ENCODE data around the gene CLDN22.

Gene CLDN22

DNA sequence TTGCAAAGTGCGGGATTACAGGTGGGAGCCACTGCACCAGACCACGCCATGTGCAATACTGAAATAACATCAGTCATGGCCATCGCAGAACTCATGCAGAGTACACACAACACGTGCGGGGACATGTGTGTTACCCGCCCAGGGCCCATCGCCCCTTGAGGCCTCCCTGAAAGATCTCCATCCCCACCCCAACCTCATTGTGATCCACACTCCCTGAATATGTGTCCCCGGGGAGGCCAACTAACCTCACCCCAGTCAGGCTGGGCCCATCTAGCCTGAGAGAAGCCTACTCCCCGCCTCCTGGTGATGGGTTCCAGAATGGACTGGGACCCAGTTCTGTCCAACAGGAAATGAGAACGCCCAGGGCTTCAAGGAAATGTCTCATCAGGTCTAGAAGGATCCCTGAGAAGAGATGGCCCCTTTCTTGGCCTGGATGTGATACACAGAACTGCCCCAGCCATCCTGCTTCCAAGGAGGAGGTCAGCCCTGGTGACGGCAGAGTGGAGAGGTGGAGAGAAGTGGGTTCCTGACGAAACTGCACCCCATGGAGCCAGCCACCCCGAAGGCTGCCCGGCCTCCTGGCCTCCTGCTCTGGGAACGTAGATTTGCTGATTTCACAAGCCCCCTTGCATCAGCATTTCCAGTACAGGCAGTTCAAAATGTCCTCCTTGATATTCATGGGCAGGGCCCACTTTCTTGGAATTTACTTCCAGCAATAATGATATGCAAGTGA is 24.6 kb upstream of the CLDN22 start:
- Histone ChIP-seq H3K9ac (ENCODE audit: low read length) (no peak overlapping the region), H3K4me3 (ENCODE audit: low read depth in 1 of 2, low read length in 2 of 2) (no peak overlapping the region), H3K4me1 (ENCODE audit: insufficient read depth, low read length) (no peaks in the 10 kb centered on the region), H3K9me3 (ENCODE audit: low read length) (no peaks in the 10 kb centered on the region), H3K27me3 (ENCODE audit: control insufficient read depth in 1 of 2, insufficient read depth in 2 of 2, low read length in 2 of 2) (peaks cover 0 to 12% of the 10 kb centered on the region in 2 donors), H3K27ac (ENCODE audit: low read depth, low read length) (no peak overlapping the region), H3K36me3 (ENCODE audit: insufficient read depth, low read length) (no peaks in the 10 kb centered on the region)

DNA sequence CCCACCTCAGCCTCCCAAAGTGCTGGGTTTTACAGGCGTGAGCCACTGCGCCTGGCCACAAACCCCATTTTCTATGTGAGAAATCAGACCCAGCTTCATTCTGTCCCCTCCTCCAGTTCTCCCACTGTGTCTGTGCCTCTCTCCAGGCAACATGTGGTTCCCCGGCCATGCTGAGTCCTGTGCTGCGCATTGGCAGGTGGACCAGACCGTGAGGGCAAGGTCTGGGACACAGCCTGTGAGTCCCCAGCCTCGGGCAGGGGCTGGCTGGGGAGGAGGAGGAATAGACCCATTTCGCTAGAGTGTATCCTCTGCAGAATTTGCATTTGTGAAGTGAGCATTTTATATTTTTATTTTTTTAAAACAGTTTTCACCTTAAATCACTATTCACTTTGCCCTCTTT is 23.7 kb upstream of the CLDN22 start:
- Histone ChIP-seq H3K27me3 (ENCODE audit: control insufficient read depth in 1 of 2, insufficient read depth in 2 of 2, low read length in 2 of 2) (peaks cover 0 to 12% of the 10 kb centered on the region in 2 donors), H3K4me1 (ENCODE audit: insufficient read depth, low read length) (no peaks in the 10 kb centered on the region), H3K9me3 (ENCODE audit: low read length) (no peaks in the 10 kb centered on the region), H3K4me3 (ENCODE audit: low read depth in 1 of 2, low read length in 2 of 2) (no peak overlapping the region), H3K9ac (ENCODE audit: low read length) (no peak overlapping the region), H3K27ac (ENCODE audit: low read depth, low read length) (no peak overlapping the region), H3K36me3 (ENCODE audit: insufficient read depth, low read length) (no peaks in the 10 kb centered on the region)

DNA sequence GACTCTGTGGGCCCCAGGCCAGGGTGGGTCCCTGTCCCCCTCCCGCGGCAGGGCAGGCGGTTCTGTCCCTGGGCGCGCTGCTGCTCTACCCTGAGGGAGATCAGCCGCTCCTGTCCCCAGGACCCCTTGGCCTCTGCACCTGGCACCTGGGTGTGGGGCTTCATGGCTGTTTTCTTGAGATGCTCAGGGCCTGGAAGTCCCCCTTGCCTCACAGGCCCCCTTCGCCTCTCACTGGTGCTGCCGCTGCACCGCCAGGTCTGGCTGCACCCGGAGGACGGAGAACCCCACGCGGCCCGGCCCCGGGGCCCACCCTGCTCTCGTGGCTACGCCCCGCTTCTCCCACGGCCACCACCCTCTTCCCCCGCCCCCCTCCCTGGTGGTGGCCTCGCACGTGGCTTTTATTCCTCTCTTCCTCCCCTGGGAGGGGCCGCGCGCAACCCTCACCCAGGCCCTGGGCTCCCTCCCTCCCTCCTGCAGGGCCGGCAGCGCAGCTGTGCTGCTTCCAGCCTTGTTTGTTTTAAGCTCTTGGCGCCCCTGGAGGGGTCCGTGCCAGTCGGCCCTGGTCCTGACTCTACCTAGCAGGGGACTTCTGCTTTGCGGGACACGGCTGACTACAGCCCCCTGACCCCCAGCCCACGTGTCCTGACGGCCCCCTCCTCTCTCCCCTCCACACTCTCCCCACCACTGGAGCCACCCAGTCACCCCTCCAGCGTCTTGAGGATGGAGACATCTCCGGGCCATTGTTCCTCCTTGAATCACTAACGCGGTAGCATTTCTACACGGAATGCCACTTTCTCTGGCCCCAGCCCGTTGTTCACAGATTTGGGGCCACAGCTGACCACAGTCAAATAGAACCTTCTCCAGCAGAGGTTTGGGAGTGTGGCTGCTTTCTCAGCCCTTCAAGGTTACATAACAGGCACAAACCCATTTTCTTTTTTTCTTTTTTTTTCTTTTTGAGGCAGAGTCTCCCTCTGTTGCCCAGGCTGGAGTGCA is 22.8 kb upstream of the CLDN22 start:
- Histone ChIP-seq H3K36me3 (ENCODE audit: insufficient read depth, low read length) (no peaks in the 10 kb centered on the region), H3K9me3 (ENCODE audit: low read length) (no peaks in the 10 kb centered on the region), H3K27ac (ENCODE audit: low read depth, low read length) (no peak overlapping the region), H3K4me1 (ENCODE audit: insufficient read depth, low read length) (no peaks in the 10 kb centered on the region), H3K27me3 (ENCODE audit: control insufficient read depth in 1 of 2, insufficient read depth in 2 of 2, low read length in 2 of 2) (peaks cover 0 to 12% of the 10 kb centered on the region in 2 donors), H3K9ac (ENCODE audit: low read length) (no peak overlapping the region), H3K4me3 (ENCODE audit: low read depth in 1 of 2, low read length in 2 of 2) (peak overlapping the region in 1 of 2 donors; percentile 27)

DNA sequence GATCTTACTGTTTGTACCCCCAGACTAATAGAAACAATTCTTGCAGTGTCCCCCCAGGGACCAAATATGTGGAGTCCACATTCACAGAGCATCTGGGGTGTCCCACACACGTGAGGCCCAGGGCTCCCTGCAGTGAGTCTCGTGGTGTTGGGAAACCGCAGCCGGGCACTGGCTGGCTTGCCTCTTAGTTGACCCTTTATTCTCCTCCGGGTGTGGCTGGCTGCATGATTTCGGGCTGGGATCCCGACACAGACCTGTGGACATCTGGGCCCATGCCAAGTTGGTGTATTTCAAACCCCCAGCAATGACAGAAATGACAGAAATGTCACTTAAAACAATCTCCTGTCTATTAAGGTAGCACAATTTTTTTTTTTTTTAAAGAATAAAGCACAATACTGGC is 17.8 kb upstream of the CLDN22 start:
- Histone ChIP-seq H3K27me3 (ENCODE audit: control insufficient read depth in 1 of 2, insufficient read depth in 2 of 2, low read length in 2 of 2) (peaks cover 0 to 4% of the 10 kb centered on the region in 2 donors), H3K4me1 (ENCODE audit: insufficient read depth, low read length) (no peaks in the 10 kb centered on the region), H3K9ac (ENCODE audit: low read length) (no peak overlapping the region), H3K9me3 (ENCODE audit: low read length) (no peaks in the 10 kb centered on the region), H3K4me3 (ENCODE audit: low read depth in 1 of 2, low read length in 2 of 2) (no peak overlapping the region), H3K36me3 (ENCODE audit: insufficient read depth, low read length) (no peaks in the 10 kb centered on the region), H3K27ac (ENCODE audit: low read depth, low read length) (no peak overlapping the region)

DNA sequence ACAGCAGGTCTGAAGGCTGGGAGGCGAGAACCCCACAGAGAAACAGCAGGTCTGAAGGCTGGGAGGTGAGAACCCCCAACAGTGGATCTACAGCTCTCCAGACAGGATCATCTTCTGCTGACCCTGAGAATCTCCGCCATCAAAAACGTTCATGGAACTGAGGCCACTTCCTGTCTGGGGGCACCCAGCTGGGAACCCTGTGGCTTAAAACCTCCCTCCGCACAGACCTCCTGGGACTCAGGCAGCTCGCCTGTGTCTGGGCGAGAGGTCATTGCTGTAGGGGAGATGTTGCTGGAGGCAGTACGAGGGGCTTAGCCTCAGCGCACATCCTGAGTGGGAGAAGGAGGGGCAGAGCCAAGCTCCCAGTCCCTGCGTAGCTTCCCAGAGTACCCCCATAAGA is 17.3 kb upstream of the CLDN22 start:
- H3K9me3 ChIP-seq (ENCODE audit: low read length), result no peaks in the 10 kb centered on the region
- H3K4me1 ChIP-seq (ENCODE audit: insufficient read depth, low read length), result no peaks in the 10 kb centered on the region
- no peaks in the 10 kb centered on the region for H3K27me3 ChIP-seq (ENCODE audit: control insufficient read depth in 1 of 2, insufficient read depth in 2 of 2, low read length in 2 of 2)
- no peaks in the 10 kb centered on the region for H3K36me3 ChIP-seq (ENCODE audit: insufficient read depth, low read length)
- H3K27ac ChIP-seq (ENCODE audit: low read depth, low read length), result no peak overlapping the region
- no peak overlapping the region for H3K4me3 ChIP-seq (ENCODE audit: low read depth in 1 of 2, low read length in 2 of 2)
- no peak overlapping the region for H3K9ac ChIP-seq (ENCODE audit: low read length)

DNA sequence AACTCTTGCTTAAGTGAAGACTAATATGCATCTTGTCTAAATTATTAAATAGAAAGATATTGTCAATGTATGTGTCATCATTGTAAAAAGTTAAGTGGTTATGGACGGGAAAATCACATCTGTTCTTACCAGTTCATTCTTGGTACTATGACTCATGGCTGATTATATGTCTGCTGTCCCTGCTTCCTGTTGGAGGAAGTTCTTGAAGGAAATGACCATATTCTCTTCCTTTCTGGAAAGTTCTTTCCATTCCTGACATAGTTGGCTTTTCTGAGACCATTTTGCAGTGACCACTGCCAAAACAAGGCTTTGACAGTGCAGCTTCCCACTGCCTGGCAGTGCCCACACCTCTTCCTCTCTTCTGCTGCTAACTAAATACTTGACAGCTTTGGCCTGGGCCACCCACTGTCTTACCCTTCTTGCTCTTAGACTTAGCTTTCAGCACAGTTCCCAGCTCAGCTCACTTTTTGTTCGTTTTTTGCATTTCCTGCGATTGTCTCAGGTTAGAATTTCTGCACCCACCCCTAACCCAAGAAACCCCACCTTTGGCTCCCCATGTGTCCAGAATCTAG is 15.4 kb upstream of the CLDN22 start:
- no peak overlapping the region for H3K27ac ChIP-seq (ENCODE audit: low read depth, low read length)
- no peaks in the 10 kb centered on the region for H3K9me3 ChIP-seq (ENCODE audit: low read length)
- H3K27me3 ChIP-seq (ENCODE audit: control insufficient read depth in 1 of 2, insufficient read depth in 2 of 2, low read length in 2 of 2), result no peaks in the 10 kb centered on the region
- no peaks in the 10 kb centered on the region for H3K36me3 ChIP-seq (ENCODE audit: insufficient read depth, low read length)
- H3K9ac ChIP-seq (ENCODE audit: low read length), result no peak overlapping the region
- no peaks in the 10 kb centered on the region for H3K4me1 ChIP-seq (ENCODE audit: insufficient read depth, low read length)
- H3K4me3 ChIP-seq (ENCODE audit: low read depth in 1 of 2, low read length in 2 of 2), result no peak overlapping the region

DNA sequence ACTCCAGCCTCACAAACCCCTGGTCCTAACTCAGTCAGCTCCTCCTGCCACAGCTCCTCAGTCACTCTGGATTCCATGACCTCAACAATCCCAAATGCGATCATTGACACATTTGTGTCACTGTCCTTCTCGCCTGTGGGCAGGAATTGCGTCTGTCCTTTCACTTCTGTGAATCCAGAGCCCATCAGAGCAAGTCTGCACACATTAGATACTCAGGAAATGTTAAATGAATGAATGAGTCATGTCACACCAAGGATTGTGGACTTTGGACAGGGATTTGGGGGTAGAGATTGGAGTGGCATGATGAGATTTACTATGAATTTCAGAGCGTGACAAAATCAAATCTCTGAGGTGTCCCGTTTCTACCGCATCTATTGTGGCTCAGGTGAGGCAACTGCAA is 13.9 kb upstream of the CLDN22 start:
- no peak overlapping the region for H3K9ac ChIP-seq (ENCODE audit: low read length)
- H3K4me3 ChIP-seq (ENCODE audit: low read depth in 1 of 2, low read length in 2 of 2), result no peak overlapping the region
- H3K27me3 ChIP-seq (ENCODE audit: control insufficient read depth in 1 of 2, insufficient read depth in 2 of 2, low read length in 2 of 2), result no peaks in the 10 kb centered on the region
- H3K36me3 ChIP-seq (ENCODE audit: insufficient read depth, low read length), result no peaks in the 10 kb centered on the region
- H3K27ac ChIP-seq (ENCODE audit: low read depth, low read length), result no peak overlapping the region
- no peaks in the 10 kb centered on the region for H3K9me3 ChIP-seq (ENCODE audit: low read length)
- no peaks in the 10 kb centered on the region for H3K4me1 ChIP-seq (ENCODE audit: insufficient read depth, low read length)

DNA sequence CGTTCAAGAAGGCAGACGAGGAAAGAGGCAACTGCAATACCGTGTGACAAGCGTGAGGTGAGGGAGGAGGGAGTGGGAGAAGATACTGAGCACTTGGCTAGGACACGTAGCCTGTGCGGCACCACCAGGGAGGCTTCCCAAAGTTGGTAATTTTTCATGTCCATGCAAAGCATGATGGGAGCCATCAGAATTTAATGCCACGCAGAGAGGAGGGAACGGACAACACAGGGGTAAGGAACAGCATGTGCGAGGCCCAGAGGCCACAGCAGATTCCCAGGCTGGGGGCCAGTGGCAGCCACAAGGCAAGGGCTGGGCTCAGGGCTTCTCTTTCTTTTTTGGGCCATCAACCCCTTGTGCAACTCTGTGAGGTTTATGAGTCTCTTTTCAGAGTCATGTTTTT is 13.1 kb upstream of the CLDN22 start:
- H3K4me3 ChIP-seq (ENCODE audit: low read depth in 1 of 2, low read length in 2 of 2), result no peak overlapping the region
- no peaks in the 10 kb centered on the region for H3K9me3 ChIP-seq (ENCODE audit: low read length)
- H3K4me1 ChIP-seq (ENCODE audit: insufficient read depth, low read length), result no peaks in the 10 kb centered on the region
- H3K36me3 ChIP-seq (ENCODE audit: insufficient read depth, low read length), result no peaks in the 10 kb centered on the region
- H3K27ac ChIP-seq (ENCODE audit: low read depth, low read length), result no peak overlapping the region
- H3K27me3 ChIP-seq (ENCODE audit: control insufficient read depth in 1 of 2, insufficient read depth in 2 of 2, low read length in 2 of 2), result no peaks in the 10 kb centered on the region
- H3K9ac ChIP-seq (ENCODE audit: low read length), result no peak overlapping the region

DNA sequence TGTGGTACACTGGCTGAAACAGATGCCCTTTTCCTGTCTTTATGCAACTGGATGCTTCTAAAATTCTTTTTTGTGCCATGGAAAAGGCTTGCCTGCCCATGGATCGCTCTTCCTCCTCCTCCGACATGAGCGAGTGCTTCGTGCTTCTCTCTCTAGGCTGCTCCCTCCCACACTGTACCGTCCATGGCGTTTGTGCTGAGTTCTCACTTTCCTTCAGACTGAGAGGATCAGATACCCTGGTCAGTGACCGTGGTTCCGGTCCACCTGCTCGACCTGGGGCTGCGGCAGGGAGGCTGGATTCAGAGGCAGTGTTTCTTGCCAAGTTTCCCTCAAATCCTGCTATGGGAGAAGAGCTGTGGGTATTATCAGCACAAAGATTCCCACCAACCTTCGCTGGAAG is 12.4 kb upstream of the CLDN22 start:
- H3K4me3 ChIP-seq (ENCODE audit: low read depth in 1 of 2, low read length in 2 of 2), result no peak overlapping the region
- no peaks in the 10 kb centered on the region for H3K4me1 ChIP-seq (ENCODE audit: insufficient read depth, low read length)
- H3K27ac ChIP-seq (ENCODE audit: low read depth, low read length), result no peak overlapping the region
- H3K9me3 ChIP-seq (ENCODE audit: low read length), result no peaks in the 10 kb centered on the region
- no peak overlapping the region for H3K9ac ChIP-seq (ENCODE audit: low read length)
- H3K36me3 ChIP-seq (ENCODE audit: insufficient read depth, low read length), result no peaks in the 10 kb centered on the region
- H3K27me3 ChIP-seq (ENCODE audit: control insufficient read depth in 1 of 2, insufficient read depth in 2 of 2, low read length in 2 of 2), result no peaks in the 10 kb centered on the region

DNA sequence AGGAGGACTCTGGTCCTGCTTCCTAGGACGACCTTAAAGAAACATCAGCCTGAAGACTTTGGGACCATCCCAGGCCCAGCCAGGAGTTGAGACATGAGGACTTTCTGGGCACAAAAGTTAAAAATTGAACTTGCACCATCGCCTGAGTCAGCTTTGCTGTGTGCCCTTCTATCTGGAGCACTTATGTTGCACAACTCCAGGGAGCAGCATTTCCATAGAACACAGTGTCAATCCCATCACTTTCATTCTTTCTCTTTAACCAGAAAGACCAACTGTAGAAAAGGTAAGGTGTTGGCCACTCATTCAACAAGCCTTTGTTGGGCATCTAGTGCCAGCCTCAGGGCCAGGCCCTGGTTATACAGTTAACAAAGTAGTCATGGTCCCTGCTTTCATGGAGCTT is 10.8 kb upstream of the CLDN22 start:
- Histone ChIP-seq H3K9ac (ENCODE audit: low read length) (no peak overlapping the region), H3K27me3 (ENCODE audit: control insufficient read depth in 1 of 2, insufficient read depth in 2 of 2, low read length in 2 of 2) (no peaks in the 10 kb centered on the region), H3K36me3 (ENCODE audit: insufficient read depth, low read length) (no peaks in the 10 kb centered on the region), H3K4me1 (ENCODE audit: insufficient read depth, low read length) (no peaks in the 10 kb centered on the region), H3K27ac (ENCODE audit: low read depth, low read length) (no peak overlapping the region), H3K9me3 (ENCODE audit: low read length) (no peaks in the 10 kb centered on the region), H3K4me3 (ENCODE audit: low read depth in 1 of 2, low read length in 2 of 2) (no peak overlapping the region)

DNA sequence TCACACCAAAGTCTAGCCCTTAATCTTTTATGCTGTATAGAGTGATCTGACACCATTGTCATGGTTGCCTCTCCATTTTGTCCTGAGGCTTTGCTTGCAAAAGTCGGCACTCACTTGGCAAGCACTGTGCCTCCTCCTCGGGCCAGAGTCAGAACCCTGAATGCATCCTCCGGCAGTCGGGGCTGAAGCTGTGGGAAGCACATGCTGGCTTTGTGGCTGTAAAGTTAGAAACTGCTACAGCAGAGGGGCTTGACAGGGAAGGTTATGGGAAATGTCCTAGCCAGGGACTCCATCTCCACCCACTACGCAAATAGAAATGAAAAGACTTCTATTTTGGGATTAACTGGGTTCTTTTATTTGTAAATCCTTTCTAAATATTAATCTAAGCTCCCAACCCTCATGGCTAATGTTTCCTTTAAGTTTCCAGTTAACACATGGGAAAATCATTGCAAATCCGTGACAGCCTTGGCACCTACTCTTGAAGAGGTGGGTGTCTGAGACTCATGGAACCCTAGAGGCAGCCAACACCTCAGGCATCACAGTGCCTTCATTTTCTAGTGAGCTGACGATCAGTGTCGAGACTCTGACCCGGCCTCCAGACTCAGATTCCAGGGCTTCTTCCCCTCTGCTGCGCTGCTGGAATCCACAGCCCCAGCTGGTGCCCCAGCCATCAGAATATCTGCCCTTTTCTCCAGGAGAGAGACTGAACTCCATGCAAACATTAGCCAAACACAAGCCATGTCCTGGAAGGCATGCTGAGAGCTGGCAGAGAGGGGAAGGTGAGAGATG is 10.1 kb upstream of the CLDN22 start:
- no peaks in the 10 kb centered on the region for H3K27me3 ChIP-seq (ENCODE audit: control insufficient read depth in 1 of 2, insufficient read depth in 2 of 2, low read length in 2 of 2)
- H3K9me3 ChIP-seq (ENCODE audit: low read length), result no peaks in the 10 kb centered on the region
- no peak overlapping the region for H3K4me3 ChIP-seq (ENCODE audit: low read depth in 1 of 2, low read length in 2 of 2)
- no peaks in the 10 kb centered on the region for H3K4me1 ChIP-seq (ENCODE audit: insufficient read depth, low read length)
- no peaks in the 10 kb centered on the region for H3K36me3 ChIP-seq (ENCODE audit: insufficient read depth, low read length)
- no peak overlapping the region for H3K9ac ChIP-seq (ENCODE audit: low read length)
- H3K27ac ChIP-seq (ENCODE audit: low read depth, low read length), result no peak overlapping the region
